HG02678 (cell line): Measurements from ENCODE around the gene BAG1.

Experiments used
- ATAC-seq: cut with Tn5 transposase; IDR thresholded peaks from one replicate; pipeline ENCODE4 v1.9.1; 2021; ENCODE audit warnings: mild to moderate bottlenecking, moderate library complexity; ENCODE audit not compliant: unreplicated experiment

BAG1 gene

DNA sequence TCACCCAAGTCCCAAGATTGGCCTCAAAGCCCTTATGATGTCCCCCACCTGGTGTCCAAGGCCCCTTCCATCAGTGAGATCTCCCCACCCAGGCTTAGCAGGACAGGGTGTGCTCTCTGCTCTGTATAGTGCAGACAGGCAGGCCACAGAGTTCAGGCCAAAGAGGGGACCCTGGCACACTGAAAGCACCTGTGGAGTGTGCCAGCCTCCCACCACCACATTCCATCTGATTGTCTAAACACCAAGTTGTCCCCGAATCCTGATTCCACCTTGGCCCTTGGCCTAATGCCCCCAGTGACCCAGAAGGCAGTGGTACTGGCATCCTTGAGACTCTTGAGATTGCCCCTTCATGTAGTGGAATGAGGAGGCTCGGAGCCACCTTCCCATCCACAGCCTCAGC is 19.2 kb downstream of the BAG1 start:
- no peak for ATAC-seq

- ATAC-seq: no peak
These were observed 20.2 kb downstream of the BAG1 start for GRCh38 chr9:33244137-33244784.

DNA sequence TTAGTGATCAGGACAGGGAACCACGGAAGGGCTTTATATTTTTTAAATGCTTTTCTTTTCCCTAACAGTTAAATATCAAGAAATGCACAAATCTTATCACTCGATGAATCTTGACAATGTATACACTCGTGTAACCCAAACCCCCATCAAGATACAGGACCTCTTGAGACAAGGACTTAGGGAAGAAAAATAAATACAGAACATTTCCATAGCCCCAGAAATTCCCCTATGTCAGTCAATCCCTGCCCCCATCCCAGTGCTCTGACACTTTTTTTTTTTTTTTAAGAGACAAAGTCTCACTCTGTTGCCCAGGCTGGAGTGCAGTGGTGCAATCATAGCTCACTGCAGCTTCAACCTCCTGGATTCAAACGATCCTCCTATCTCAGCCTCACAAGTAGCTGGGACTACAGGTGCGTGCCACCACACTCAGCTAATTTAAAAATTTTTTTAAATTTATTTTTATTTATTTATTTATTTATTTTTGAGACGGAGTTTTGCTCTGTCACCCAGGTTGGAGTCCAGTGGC is 21.8 kb downstream of the BAG1 start:
- no peak for ATAC-seq

DNA sequence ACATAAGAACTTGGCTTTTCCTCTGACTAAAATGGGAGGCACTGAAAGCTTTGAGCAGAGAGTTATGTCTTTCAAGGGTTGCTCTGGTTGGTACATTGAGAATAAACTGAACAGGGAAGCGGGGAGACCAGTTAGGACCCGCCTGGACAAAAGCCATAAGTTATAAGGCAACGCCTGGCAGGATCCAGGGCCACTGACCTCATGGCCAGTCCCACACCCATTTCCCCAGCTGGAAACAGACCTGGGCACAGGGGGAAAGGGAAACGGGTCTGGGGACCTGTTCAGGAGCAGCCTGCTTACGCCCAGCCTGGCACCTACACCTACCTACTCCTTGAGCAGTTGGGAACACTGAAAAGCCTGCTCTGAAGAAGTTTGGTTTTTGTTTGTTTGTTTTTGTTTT is 23.2 kb downstream of the BAG1 start:
- no peak for ATAC-seq

GRCh38 chr9:33239921-33240320 is 24.6 kb downstream of the BAG1 start, which contains the start of gene SPINK4:
Gene SPINK4 (plus strand): TSS chr9:33240167. CDS start chr9:33240209, 42 bp downstream.
- ATAC-seq: no peak

- no peak for ATAC-seq
These were observed 27.9 kb downstream of the BAG1 start for GRCh38 chr9:33236571-33236970.

GRCh38 chr9:33234511-33235467 is 29.7 kb downstream of the BAG1 start:
- no peak for ATAC-seq

DNA sequence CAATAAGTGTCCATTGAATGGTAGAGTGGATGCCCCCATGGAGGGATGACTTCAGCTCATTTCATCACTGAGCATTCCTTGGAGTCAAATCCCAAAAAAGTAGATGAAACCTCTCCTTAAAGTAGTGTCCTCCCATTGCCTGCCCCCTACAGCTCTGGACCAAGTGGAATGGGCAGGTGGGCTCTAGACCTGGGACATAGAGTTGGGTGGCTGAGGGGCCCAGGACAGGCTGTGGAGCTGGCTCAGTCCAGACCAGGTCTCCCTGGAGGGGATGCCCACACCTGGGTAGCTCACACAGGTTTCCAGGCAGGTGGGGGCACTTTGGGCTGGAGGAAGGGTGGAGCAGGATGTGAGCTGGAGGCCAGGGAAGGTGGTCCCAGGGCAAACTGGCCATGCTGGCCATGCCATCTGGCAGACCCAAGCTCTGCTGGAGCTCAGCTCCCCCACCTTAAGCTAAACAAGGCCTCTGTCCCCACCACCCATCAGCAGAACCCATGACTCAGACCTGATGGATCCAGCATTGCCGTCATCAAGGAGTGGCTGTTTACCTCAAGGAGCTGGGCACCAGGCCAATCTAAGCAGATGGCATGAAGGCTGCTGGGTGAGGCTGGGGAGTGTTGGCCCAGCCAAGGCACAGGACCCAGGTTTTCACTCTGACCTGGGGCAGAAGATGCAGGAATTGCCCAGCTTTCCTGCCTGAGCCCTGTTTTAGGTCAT is 30.7 kb downstream of the BAG1 start:
- ATAC-seq: no peak

DNA sequence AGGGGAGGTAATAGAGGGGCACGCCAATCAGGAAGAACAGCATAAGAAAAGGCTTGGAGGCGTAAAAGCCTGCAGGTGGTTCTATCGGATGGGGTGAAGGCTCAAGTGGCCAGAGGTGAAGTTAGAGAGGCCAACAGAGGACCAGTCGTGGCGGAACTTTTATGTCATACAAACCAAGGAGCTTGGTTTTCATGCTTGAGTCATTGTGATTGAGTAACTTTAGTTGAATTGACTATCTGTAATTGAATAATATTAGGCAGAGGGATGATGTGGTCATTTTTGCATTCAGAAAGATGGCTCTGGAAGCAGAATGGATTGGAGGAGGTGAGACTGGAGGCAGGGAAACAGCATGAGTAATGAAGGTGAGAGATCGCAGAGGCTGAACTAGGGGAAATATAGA is 31.7 kb downstream of the BAG1 start:
- ATAC-seq: no peak

GRCh38 chr9:33231623-33231942 is 32.9 kb downstream of the BAG1 start:
- ATAC-seq: no peak

DNA sequence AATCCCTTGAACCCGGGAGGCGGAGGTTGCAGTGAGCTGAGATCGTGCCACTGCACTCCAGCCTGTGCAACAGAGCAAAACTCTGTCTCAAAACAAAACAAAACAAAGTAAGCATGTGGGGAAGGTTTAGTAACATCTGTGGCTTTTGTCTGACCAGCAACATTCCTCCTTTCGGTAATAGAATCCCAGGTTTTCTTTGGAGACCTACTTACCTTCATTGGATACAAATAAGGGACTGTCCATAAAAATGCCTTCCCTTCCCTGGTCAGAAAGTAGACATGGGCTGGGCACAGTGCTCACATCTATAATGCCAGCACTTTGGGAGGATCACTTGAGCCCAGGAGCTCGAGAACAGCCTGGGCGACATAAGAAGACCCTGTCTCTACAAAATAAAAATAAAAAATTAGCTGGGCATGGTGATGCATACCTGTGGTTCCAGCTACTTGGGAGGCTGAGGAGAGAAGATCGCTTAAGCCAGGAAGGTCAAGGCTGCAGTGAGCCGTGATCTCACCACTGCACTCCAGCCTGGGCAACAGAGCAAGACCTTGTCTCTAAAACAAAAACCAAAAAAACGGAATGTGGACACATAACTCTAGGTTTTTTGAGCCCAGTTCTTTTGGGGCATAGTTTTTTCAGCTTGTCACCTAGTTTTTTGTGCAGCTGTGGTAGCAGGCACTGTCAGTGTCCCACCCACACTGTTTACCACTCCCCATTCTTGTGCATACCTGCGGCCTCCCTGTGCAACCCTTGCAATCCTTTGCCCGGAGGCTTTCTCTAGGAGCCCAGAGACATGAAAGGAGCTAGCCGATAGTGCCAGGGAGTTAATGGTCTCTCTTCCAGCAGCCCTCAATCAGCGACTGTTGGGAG is 33.5 kb downstream of the BAG1 start:
- ATAC-seq: no peak

DNA sequence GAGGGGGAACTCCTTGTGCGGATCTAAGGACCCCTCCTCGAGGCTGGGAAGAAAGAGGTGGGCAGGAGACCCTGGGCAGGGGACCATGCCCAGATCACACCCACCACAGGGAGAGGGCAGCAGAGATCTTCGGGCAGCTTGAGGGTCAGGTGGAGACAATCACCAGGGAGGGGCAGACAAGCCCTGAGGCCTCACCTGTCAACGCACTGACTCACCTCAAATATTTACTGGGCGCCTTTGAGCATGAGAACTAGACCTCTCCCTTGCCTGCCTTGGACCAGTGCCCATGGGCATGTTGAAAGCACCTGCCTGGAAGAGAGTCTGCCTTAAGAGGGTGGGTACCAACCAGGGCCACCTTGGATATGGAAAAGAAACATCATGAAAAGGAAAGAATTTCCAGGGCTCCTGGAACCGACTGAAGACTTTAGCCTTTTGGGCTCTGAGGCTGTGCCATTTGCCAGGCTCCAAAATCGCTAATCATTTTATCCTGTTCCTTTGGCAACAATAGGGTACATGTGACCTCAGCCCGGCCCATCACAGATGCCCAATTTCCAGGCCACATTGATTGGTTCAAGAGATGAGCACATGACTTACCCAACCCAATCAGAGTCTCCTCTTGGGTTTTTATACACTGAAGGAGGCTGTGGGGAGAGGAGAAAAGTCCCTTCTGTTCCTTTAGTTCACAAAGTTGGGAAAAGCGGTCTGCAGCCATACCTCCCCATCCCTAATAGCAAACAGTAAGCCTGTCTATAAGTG is 35.0 kb downstream of the BAG1 start:
- ATAC-seq: no peak

GRCh38 chr9:33228606-33229005 is 35.9 kb downstream of the BAG1 start:
- ATAC-seq: no peak

DNA sequence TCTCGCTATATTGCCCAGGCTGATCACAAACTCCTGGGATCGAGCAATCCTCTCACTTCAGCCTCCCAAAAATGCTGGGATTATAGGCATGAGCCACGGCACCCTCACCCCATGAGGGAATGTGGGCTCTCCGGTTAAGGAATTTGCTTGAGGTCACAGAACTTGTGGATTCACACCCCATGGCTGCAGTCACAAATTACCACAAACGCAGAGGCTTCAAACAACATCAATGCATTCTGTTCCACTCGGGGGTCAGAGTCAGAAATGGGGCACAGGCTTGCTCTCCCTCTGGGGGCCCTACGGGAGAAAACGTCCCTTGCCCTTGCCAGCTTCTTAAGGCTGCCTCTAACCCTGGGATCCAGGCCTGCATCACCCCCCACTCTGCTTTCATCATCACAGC is 36.8 kb downstream of the BAG1 start:
- no peak for ATAC-seq

DNA sequence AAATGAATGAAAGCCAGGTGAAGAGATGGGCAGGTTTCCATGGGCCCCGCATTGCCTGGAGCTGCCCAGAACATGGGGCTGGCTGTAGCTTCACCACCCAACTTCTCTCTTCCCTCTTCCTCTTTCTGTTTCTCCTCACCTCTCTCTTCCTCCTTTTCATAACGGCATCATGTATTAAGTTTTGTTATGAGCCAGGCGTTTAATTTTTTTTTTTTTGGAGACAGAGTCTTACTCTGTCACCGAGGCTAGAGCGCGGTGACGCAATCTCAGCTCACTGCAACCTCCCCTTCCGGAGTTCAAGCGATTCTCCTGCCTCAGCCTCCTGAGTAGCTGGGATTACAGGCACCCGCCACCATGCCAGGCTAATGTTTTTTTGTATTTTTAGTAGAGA is 37.5 kb downstream of the BAG1 start:
- ATAC-seq: no peak

DNA sequence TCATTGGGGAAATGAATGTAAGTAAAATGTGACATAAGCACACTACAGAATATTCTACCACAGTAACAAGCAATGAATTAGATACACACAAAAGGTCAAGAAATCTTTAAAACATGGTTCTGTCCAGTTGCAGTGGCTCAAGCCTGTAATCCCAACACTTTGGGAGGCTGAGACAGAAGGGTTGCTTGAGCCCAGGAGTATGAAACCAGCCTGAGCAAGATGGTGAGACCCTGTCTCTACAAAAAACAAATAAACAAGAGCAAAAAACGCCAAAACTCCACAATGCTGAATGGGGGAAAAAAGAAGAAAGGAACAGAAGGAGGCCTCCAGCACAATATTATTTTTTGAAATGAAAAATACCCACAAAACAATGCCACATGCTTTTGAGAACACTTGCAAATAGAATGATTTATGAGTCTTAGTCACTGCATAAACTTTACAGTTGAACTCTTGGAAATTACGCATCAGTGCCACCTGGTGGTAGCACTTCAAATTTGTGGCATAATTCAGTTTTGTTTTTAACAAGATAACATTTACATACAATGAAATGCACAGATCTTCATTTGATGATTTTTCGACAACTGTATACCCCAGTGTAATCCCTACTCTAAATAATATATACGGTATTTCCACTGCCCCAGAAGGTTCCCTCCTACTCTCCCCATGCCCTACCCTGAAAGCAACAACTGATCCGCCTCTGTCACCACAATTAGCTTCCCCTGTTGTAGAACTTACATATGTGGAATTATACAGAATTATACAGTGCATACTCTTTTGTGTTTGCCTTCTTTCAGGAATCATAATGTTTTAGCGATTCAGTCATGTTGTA is 39.0 kb downstream of the BAG1 start:
- no peak for ATAC-seq

DNA sequence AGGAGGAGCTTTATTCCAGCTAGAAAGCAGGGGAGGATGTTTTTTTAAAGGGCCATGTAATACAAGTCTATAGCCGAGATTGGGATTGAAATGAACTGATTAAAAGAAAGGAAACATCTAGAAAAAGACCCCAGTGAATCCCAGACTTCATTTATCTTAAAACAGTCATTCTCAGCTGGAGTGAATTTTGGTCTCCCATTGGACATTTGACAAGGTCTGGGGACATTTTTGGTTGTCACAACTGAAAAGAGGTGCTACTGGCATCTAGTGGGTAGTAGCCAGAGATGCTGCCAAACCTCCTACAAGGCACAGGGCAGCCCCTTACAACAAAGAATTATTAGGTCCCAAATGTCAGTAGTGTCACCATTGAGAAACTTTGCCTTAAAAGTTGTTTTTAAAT is 40.8 kb downstream of the BAG1 start:
- ATAC-seq: no peak

DNA sequence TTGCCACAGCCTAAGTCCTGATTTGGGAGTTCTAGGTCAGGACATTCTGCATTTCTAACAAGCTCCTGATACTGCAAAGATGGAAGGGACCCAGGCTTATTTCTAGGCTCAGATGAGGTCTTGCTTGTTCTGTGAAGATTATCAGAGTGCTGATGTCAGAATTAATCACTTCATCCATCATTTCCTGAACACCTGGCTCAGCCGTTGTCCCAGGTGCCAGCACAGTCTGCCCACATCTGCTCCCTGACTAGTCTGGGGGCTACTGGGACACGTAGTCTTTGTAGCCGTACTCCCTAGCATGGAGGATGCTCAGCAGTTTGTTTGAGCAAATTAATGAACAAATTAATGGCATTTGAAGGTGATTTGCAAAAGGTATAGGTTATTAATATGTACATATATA is 42.5 kb downstream of the BAG1 start:
- no peak for ATAC-seq

- peak; percentile 7 for ATAC-seq
These were observed 43.0 kb downstream of the BAG1 start for GRCh38 chr9:33221568-33221884.
